SKM-1 treated with dmso at 0.1 percent for 144 hours (cell line): ENCODE results near the gene TCAIM.
"Not testable (repeated sequence)": the region's sequence is repeated elsewhere in the genome, so short reads cannot be mapped to it uniquely, and the experiment has no call there.

ENCODE experiments used
- DNase-seq: peaks from one replicate; lab custom pipeline; 2025; ENCODE audit not compliant: unreplicated experiment; lab: John Stamatoyannopoulos, UW

Gene TCAIM

DNA sequence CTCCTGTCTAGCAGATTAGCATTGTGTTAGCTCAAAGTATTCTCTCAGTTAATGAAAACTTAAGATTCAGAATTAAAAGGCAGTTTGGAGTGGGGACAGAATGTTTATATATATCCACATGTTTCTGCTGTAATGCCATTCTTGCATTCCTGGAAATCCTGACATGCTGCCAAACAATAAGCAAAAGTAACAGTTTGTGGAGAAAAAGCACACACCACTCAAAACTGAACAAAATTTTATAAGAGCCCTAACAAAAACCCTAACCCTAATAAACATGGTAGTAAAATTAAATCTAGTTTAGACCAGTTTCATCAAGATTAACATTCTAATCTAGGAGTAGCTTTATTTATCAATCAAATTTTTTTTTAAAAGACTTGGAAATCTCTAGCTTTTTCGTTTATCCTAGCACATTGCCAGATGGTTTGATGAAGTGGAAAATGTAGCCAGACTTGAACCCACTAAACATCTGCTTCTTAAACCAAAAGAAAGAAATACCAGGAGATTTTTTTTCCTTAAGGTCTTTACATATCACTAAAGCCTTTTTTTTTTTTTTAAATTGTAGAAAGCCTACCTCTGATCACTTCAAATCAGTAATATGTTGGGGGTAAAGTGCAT is 3.7 kb downstream of the TCAIM start:
- DNase-seq = no peak

DNA sequence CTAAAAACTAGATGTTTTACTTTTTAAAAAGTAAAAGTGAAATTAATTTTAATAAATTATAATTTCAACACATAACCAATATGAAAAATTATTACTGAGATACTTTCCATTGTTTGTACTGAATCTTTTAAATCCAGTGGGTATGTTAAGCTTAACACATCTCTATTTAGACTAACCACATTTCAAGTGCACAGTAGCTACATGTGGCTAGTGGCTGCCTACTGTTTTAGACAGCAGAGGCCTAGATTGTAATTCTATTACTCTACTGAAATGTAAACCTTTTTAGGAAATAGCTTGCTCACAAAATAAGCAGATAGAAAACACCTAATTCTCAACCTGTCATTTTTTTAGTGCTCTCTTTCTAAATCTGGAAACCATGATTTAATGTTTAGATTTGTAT is 4.9 kb downstream of the TCAIM start:
- DNase-seq = no peak

DNA sequence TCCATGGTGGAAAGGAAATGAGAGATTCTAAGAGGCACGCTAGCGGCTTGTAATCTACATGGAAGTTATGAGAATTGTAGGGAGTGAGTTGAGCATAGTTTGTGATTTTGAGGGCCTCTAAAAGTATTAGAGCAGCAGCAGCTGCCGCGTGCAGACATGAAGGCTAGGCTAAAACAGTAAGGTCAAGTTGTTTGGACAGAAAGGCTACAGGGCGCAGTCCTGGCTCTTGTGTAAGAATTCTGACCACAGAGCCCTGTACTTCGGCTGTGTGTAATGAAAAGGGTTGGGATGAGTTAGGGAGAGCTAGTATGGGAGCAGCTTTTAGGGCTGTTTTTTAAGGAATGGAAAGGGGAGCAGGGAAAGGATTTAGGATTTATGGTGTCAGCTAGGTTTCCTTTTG is 8.0 kb downstream of the TCAIM start:
- not testable (repeated sequence) for DNase-seq

DNA sequence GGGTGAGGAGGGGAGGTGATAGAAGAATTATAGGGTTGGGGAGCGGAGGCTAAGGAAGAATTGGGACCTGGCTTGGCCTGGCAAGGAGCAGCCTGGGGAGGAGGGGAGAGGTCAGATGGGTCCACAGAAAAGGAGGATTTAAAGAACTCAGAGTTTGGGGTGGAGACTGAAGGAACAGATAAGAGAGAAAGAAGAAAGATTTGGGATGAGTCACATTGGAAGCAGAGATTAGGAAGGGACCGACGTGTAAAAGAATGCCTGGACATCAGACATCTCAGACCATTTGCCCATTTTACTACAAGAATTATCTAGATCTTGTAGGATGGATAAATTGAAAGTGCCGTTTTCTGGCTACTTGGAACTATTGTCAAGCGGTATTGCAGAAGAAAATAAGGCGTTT is 10.4 kb downstream of the TCAIM start:
- DNase-seq = no peak

DNA sequence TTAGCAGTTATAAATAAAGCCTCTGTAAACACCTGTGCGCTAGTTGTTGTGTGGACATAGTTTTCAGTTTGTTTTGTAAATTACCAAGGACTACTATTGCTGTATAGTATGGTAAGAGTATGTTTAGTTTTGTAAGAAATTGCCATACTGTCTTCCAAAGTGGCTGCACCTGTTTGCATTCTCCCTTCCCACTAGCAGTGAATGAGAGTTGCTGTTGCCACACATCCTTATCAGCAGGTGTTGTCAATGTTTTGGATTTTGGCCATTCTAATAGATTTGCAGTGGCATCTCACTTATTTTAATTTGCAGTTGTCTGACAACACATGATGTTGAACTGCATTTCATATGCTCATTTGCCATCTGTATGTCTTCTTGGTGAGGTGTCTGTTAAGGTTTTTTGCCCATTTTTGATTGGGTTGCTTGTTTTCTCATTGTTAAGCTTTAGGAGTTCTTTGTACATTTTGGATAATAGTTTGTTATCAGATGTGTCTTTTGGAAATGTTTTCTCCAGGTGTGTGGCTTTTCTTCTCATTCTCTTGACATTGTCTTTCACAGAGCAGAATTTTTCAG is 14.9 kb downstream of the TCAIM start:
- DNase-seq = no peak

DNA sequence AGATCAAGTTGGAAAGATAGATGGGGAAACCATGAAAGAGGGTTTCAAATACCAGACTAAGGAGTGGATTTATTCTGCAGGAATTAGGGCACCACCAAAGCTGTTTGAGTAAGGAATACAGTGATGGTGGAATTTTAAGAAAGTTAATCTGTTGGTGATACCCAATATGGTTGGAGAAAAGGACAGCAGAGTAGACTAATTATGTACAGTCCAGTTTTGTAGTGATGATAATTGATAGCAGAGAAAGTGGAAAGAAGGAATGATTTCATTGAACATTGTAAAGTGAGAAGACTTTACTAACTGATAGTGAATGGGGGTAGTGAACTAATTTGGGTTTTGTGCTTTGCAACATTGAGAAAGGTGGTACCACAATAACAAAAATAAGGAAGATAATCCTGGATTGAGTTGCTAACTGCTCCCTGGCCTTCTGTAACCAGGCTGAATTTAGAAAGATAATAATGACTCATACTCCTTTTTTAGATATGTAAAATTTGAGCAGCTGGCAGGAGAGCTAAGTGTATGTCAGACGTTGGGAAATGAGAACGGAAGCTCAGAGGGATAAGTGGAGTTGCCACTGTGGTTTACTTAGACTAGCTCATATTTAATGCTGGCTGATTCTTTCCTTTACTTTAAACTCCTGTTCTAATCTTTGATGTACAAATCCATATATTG is 16.9 kb downstream of the TCAIM start:
- DNase-seq = peak; percentile 66

DNA sequence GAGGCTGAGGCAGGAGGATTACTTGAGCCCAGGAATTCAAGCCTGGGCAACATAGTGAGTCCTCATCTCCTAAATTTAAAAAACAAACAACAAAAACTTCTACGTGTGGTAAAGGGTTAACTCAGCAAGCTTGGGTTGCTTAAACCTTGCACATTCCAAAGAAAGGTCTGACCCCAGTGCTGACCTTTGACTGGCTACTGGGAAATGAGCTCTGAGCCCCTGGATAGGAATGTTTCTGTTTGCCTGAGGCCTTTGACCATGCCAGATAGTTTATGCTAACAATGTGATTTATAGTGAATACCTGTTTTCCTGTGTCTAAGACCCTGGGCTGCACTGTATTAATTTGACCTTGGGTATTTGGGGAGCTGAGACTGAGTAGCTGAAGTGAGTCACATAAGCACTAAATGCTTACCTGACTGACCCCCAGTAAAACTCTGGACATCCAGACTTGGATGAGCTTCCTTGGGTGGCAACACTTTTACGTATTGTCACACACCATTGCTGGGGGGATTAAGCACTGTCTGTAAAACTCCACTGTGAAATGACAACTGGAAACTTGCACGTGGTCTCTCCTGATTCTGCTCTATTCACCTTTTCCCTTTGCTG is 20.7 kb downstream of the TCAIM start:
- DNase-seq = no peak

DNA sequence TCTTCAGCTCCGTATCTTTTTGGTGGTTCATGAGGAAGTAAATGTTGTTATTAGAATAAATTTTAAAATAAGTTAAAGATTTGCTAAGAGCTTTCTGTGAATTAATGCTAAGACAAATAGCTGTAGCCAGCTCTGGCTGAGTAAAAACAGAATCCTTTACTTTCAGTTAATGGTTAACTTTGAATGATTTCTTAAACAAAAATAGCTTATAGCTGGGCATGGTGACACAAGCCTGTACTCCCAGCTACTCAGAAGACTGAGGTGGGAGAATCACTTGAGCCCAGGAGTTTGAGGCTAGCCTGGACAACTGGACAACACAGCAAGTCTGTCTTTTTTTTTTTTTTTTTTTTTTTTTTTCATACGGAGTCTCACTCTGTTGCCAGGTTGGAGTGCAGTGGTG is 25.0 kb downstream of the TCAIM start:
- no peak for DNase-seq

DNA sequence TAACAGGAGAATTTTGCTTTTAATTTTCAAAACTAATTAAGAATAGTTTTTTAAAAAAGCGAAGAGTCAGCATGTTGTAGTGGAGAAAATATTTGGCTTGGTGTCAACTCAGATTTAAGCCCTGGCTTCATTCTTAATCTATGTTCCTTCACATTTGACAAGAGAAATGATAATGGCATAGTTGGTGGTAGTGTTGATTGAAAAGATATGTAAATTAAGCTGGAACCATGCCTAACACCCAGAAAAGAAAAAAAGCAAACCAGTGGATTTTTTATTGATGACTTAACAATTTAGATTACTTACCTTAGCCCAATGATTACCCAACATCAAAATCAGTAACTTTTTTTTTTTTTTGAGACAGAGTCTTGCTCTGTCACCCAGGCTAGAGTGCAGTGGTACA is 27.4 kb downstream of the TCAIM start:
- no peak for DNase-seq

DNA sequence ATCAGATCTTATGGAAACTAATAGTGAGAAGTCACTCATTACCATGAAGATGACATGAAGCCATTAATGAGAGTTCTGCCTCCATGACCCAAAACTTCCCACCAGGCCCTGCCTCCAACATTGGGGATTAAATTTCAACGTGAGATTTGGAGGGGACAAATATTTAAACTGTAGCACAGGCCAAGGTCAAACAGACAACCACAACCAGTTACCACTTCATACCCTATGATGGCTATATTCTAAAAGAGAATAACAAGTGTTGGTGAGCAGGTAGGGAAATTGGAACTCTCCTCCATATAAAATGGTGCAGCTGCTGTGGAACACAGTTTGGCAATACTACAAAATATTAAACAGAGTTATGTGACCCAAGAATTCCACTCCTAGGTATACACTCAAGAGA is 36.9 kb downstream of the TCAIM start:
- DNase-seq = no peak

DNA sequence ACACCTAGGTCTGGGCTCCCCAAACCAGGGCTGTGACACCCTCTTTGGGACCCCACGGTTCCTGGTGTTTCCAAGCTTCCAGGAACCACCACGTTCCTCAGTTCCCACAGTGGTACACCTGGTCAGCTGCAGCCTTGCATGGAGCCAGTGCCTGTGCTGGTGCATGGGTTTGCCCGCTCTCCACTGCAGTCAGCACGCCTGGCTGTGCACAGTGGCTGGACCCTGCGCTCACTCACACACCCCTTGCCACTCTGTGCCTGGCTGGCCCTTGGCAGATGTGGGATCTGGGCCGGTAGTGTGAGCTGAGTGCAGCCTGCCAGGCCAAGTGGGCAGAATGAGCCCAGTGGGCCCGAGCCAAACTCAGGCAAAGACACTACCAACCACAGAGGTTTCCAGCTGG is 48.8 kb downstream of the TCAIM start:
- no peak for DNase-seq

DNA sequence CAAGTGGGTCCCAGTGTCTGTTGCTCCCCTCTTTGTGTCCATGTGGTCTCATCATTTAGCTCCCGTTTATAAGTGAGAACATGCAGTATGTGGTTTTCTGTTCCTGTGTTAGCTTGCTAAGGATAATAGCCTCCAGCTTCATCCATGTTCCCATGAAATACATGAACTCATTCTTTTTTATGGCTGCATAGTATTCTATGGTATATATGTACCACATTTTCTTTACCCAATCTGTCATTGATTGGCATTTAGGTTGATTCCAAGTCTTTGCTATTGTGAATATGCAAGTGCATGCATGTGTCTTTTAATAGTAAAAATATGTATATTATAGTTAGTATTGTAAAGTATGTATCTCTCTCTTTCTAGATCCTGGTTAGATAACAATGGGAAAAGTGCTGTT is 53.9 kb downstream of the TCAIM start:
- DNase-seq = no peak

DNA sequence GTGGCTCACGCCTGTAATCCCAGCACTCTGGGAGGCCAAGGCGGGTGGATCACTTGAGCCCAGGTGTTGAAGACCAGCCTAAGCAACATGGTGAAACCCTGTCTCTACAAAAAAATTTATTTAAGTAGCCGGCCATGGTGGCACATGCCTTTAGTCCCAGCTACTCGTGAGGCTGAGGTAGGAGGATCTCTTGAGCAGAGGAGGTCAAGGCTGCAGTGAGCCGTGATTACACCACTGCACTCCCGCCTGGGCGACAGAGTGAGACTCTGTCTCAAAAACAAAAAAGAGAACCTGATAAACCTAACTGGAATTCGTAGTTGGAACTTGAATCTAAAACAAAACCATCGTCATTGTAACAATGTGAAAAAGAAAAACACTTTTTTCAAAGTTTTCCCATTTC is 57.1 kb downstream of the TCAIM start:
- no peak for DNase-seq

DNA sequence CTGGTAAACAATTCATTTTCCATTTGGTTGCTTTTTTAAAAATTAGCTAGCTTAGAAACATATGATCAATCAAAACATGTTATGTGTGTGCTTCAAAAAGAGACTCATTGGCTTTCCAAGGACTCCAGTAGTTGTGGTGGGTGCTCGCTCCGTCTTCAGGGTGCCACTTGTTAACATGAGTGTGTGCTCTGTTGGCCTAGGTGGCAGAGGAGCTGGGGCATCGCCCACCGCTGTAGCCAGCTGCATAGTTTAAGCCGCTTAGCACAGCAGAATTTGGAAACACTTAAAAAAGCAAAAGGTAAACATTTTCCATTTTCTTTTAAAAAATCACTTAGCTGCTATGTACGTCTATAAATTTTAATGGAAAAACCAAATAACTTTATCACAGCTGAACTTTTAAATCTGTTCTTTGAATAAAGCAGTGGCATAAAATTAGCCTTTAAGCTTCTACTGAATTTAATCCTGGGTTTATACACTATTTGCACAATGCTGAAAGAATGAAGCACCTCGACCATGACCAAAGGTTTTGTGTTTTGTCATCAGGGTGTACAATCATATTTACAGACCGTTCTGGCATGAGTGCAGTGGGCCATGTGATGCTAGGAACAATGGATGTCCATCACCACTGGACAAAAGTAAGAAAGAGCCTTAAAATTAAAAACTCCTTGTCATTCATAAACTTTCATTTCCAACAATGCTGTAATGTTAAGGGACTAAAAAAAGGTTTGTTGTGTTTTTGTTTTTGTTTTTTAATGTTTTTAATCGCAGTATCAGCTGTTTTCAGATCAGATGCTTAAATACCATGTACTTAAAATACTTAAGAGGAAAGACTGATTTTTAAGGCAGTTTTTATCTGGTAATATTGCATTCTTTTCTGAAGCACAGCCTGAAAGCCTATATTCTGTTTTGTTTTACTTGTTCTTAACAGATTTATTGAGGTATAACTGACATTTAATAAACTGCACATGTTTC is 57.9 kb downstream of the TCAIM start:
- no peak for DNase-seq

DNA sequence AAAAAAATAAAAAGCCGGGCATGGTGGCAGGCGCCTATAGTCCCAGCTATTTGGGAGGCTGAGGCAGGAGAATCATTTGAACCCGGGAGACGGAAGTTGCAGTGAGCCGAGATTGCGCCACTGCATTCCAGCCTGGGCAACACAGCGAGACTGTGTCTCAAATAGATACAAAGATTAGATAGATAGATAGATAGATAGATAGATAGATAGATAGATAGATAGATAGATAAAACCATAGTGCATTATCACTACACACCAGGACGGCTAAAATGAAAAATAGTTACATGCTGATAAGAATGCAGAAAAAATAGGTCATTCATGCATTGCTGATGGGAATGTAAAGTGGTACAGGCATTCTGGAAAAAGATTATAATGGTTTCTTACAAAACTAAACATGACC is 59.7 kb downstream of the TCAIM start:
- not testable (repeated sequence) for DNase-seq

DNA sequence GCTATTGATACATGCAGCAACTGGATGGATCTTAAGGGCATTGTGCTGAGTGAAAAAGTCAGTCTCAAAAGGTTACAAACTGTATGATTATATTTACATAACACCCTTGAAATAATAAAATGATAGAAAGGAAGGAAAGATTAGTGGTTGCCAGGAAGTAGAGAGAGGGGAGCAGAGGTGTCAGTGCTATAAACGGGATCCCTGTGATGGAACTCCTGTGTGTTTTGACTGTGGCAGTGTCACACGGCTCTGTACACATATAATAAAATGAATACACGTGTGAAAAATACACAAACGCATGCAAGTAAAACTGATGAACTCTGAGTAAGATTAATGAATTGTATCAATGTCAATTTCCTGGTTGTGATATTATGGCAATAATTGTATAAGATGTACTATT is 60.3 kb downstream of the TCAIM start:
- no peak for DNase-seq

DNA sequence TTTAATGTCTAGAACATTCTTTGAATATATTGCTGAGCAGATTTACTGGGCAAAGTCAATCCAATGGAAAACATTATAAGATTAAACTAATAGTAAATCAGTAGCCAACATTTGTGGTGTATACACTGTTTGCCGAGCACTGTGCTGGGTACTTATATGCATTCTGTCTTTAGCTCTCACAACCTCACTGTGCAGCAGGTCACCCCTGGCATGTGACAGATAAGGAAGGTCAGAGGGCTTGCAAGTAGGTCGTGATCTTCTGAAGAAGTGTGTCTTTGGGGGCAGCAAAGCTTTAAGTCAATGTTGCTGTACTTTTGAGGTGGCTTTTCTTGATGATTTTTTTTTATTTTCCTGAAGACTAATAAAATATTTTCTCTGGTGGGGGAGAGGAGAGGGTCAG is 62.2 kb downstream of the TCAIM start:
- no peak for DNase-seq

DNA sequence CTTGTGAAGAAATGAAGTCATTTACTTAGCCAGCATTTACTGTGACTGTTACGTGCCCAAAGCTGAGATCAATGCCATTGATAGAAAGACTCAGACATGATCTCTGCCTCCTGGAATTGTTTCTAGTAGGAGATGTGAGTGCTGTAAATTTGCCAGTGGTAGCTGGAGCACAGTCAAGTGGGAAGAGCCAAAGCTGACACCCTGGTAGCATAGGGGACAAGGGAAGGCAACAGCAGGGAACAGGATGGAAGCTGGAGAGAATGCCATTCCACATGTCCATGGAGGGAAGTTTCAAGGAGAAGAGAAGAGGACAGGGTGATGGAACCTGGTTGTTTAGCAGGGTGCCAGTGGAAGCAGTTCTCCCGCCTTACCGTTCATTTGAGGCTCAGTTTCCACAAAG is 64.0 kb downstream of the TCAIM start:
- no peak for DNase-seq

DNA sequence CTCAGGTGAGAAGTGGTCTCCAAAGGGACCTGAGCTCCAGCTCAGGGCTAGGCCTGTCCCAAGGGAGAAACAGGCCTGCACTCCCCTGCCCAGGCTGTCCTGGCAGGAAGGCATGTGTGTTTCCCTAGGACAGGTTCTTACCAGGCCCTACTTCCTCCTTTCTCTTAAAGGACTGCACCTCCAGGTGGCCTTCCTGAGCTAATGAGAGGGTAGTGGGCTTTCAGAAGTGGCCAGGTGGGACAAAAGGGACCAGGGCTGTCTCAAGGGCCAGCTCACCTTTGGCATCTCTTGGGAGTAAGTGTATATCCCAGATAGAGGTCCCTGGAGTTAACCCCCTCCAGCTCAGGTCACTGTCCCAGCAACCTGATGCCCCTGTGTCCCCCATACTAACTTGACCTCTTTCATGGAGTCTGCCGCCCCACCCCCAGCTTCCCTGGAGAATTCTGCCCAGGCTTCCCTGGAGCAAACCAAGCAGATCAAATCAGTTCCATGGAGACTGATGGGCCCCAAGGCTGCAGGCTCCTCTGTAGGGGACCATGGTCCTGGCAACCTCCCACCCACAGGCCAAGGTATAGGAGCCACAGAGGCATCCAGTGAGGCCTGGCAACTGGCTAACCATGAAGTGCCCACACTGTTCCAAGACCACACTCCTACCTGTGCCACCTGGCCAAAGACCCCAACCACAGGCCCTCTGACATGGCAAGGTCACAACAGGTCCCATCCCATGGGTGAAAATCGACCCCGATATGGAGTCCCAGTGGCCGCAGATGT is 71.3 kb downstream of the TCAIM start:
- no peak for DNase-seq

DNA sequence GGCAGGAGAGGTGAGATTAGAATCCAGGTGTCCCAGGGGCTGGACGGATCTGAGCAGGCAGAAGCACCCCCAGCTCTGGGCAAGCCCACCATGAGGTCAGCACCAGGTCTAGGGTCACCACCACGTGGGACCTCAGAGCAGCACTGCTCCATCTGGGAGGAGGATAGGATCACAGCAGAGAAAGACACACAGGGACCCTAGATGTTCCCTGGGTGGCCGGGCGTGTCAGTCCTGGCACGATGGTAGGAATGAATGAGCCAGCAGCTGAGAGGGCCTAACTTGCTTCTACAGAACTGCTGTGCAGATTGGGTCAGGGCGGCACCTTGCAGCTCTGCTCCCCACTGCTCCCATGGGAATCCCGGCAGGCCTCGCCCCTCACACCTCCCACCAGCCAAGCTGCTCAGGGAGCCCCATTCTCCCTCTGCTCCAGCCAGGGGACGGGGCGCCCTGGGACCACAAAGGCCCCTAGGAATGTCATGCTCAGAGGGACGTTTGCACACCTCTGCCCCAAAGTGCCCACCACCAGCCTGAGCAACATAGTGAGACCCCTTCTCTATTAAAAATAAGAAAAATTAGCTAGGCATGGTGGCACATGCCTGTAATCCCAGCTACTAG is 72.6 kb downstream of the TCAIM start:
- no peak for DNase-seq
